Stimulated activated naive CD8-positive, alpha-beta T cell treated with anti-CD3 and anti-CD28 coated beads, Interleukin-15, Interleukin-2, amounts not matched to agents 100 U/mL and 50 U/mL, for 24 hours (primary cell): ENCODE data around the gene EIF4A3.

Experiments used
- ATAC-seq: fragments of 150-1000 bp; cut with Tn5 transposase; one replicate; pipeline ENCODE4 v1.10.0; 2021
- DNase-seq: peaks from one replicate; pipeline ENCODE4 v3.0.0; 2021

Gene EIF4A3

DNA sequence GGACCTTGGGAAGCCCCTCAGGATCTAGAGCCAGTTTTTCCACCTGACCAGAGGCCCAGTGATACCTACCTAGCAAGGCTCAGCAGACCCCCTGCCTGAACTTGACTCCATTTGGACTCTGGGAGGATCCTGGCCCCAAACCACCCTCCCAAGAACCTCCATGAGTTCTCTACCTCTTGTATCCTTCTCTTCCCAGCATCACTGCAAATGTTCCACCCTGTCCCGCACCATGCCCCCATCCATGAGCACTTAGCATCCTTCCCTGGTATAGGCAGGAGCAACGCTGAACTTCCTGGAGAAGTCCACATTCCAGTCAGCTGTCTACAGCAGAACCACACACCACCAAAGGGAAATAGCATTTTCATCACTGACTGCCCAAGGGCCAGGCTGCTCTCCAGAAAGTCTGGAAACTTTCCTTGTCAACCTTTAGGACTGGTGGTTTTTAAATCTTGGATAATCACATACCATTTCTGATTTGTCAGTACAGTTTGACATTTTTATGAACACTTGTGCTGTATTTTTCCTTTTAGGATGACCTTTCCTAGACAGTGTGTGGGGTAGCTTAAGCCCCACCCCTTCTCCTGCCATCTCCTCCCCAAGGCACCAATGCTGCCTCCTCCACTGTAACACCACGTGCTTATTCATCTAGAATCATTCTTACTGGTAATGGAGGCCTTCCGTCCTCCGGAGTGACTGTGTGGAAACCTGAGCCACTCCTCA, 13.9 kb downstream of the EIF4A3 start:
- no peak for DNase-seq
- peak; percentile 43 for ATAC-seq

DNA sequence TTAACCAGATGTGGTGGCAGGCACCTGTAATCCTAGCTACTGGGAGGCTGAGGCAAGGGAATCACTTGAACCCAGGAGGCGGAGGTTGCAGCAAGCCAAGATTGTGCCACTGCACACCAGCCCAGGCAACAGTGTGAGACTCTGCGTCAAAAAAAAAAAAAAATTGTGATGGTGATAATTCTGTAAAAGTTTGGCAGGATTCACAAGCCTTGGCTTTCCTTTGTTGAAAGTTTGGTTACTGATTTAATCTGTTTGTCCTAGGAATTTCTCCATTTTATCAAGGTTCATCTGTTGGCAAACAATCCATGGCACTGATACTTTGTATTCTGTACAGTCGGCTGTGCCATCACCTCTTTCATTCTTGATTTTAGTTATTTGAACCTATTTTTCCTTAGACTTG, 15.9 kb downstream of the EIF4A3 start:
- ATAC-seq (no peak), DNase-seq (no peak)

DNA sequence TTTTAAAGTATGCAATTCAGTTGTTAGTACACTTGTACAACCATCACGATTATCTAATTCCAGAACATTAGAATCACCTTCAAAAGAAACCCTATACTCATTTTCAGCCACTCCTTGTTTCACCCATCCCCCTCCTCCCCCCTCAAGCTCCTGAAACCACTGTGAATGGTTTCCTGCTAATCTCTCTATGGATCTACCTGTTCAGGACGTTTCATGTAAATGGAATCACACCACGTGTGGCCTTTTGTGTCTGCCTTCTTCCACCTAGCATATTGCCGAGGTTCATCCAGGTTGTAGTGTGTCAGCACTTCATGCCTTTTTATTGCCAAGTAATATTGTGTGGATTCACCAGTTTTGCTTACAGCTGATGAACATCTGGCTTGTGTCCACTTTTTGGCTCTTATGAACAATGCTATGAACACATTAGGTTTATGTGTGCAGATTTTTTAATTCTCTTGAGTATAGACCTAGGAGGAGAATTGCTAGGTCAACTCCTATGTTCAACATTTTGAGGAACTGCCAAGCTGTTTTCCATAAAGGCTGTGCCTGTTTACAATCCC, 17.8 kb downstream of the EIF4A3 start:
- DNase-seq: no peak
- no peak for ATAC-seq

DNA sequence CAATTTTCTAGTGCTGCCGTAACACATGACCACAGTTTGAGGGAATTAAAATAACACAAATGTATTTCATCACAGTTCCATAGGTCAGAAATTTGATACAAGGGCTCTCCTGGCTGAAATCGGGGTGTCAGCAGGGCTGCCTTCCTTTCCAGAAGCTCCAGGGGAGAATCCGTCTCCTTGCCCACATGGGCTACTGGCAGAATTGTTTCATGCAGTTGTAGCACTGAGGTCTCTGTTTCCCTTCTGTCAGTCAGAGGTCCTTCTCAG, 20.5 kb downstream of the EIF4A3 start:
- no peak for DNase-seq

DNA sequence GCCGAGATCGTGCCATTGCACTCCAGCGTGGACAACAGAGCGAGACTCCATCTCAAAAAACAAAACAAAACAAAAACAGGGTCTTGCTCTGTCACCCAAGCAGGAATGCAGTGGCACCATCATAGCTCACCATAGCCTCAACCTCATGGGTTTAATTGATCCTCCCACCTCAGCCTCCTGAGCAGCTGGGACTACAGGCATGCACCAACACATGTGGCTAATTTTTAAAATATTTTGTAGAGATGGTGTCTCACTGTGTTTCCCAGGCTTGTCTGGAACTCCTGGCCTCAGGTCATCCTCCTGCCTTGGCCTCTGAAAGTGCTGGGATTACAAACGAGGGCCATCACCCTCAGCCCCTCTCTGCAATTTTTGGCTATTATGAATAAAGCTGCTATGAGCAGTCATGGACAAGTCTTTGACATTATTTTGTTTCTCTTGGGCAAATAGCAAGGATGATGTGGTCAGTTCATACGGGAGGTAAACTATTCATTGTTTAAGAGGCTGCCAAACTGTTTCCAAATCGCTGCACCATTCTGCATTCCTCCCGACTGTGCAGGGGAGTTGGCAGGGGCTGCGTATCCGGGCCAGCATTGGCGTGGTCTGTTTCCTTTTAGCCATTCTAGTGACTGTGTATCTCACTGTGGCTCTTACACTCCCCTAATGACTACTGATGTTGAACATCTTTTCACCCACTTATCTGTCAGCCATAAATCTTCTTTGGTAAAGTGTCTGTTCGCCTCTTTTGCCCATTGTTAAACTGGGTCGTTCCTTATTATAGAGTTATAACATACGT, 21.1 kb downstream of the EIF4A3 start:
- ATAC-seq: no peak
- DNase-seq: no peak

More for the DNA sequence above, 20.5 kb downstream of the EIF4A3 start:
- no peak for ATAC-seq

DNA sequence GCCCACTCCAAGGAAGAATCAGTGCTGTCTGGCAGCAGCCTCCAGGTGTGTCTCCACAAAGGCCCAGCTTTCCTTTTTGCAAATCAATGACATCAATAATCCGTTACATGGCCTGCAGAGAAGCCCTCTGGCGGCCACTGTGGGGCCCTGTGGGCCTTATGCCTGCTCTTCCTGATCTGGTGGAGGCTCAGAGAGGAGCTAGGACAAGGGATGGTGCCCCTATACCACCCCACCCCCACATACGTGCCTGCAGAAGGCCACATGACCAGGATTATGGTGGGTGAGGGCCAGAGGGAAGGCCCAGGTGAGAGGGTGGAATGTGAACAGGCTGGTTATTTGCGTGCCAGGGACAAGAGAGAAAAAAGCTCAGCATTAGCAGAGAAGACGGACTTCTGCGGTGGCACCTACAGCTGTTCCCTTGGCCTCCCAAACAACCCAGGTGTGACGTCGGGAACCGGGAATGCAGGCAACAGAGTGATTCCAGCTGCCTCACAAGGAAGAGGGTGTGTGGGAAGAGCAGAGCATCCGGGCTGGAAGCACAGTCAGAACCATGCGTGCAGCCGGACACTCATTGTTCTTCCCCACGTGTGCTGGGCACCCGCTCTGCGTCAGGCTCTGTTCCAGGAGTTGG, 22.5 kb downstream of the EIF4A3 start:
- no peak for ATAC-seq
- no peak for DNase-seq

DNA sequence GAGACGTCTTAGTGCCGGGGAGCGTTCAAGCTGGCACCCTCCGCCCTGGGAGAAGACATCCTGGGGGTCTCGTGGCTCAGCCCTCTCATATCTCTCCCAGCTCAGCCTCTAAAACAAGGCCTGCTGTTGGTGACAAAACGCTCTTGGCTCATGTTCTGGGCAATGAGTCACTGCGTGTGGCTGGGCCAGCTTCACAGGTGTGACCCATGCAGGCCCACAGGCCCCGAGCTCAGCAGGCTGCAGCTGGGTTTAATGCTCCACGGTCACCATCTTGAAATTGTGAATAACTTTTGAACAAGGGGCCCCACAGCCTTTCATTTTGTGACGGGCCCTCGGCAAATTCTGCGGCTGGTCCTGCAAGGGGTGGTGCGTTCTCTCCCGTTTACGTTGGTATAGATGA, 23.1 kb downstream of the EIF4A3 start:
- no peak for DNase-seq
- ATAC-seq: no peak

DNA sequence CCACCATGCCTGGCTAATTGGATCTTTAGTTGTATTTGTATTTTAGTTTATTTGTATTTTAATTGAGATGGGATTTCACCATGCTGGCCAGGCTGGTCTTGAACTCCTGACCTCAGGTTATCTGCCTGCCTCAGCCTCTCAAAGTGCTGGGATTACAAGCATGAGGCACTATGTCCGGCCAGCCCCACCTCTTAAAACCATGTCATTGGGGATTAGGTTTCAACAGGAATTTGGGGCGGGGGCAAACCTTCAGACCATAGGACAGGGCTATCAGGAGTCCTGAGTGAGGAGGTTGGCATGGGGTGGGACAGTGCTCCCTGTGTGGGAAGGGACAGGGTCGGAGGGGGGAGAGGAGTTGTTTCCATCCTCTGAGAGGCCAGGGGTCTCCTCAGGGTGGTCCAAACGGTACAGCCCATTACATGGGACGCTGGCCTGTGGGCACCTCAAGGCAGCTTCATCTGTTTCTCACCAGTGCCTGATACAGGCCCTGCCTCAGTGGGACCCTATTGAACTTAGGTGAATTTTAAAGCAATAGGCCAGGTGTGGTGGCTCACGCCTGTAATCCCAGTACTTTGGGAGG, 23.9 kb downstream of the EIF4A3 start:
- no peak for ATAC-seq
- no peak for DNase-seq

DNA sequence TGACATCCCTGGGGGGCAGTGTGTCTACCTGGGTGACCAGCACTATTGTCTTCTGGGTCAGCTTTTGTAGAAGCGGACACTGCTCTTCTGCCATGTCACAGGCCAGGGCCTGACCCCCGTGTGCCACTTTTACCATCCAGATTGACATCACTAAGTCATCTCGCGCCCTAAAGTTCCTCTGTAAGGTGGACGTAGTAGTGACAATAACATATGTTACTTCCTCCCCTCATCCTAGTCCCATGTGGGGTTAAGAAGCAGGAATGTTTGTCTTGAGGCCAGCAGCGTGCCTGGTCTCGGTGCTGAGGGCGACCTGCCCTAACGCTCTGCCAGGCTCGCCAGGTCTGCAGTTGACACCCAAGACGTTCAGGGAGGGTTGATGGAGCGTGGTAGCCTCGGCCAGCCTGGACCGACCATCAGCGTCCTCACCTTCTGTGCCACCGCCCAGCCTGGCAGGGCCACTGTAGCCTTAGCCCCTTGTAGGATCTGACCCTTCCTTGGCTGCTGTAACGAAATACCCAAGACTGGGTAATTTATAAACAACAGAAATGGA, 24.8 kb downstream of the EIF4A3 start:
- no peak for DNase-seq
- ATAC-seq: no peak

DNA sequence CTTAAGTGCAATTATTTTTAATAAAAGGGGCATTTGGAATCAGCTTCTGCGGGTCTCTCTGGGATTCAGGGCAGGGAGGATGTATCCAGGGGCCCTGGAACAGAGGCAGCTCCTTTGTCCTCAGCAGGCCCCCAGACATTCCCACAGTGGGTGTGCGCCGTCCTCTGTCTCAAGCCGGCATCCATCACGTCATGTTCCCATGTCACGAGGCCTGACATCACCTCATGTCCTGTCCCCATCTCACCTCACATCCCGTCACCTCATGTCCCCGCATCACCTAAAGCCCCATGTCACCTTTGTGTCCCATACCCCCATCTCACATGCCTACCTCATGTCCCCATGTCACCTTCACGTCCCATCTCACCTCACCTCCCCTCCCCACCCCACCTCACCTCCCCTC, 27.1 kb downstream of the EIF4A3 start:
- DNase-seq (no peak), ATAC-seq (no peak)

DNA sequence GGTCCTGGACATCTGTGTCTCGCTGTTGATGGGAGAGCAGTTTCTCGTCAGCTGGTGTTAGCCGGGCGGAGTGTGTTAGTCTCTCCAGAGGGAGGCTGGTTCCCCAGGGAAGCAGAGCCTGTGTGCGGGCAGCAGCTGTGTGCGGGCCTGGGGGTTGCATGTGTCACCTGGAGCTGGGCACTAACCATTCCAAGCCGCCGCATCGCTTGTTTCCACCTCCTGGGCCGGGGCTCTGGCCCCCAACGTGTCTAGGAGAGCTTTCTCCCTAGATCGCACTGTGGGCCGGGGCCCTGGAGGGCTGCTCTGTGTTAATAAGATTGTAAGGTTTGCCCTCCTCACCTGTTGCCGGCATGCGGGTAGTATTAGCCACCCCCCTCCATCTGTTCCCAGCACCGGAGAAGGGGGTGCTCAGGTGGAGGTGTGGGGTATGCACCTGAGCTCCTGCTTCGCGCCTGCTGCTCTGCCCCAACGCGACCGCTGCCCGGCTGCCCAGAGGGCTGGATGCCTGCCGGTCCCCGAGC, 27.6 kb downstream of the EIF4A3 start:
- ATAC-seq (no peak), DNase-seq (no peak)

DNA sequence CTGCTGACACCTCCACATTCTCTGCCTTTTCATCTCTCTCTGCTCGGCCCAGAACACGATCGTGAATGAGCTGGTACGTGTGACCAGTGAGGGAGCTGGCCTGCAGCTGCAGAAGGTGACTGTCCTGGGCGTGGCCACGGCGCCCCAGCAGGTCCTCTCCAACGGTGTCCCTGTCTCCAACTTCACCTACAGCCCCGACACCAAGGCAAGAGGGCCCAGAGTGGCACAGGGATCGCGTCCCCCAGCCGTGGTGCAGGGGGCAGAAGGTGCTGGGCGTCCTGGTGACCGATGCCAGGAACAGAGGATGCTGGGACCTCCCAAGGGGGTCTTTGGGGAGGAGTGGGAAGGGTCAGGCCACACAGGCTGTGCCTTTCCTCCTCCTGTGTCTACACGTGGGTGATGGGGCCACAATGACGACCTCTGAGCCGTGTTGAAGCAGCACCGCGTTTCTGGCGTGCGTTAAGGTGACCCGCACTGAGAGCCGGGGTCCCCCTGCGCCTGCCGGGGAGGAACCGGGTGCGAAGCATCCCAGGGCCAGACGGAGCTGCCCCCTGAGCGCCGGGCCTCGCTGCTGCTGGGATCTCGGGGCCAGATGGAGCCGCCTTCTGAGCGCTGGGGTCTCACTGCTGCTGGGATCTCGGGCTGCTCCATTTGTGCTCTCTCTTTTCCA, 28.2 kb downstream of the EIF4A3 start:
- DNase-seq (no peak), ATAC-seq (no peak)

DNA sequence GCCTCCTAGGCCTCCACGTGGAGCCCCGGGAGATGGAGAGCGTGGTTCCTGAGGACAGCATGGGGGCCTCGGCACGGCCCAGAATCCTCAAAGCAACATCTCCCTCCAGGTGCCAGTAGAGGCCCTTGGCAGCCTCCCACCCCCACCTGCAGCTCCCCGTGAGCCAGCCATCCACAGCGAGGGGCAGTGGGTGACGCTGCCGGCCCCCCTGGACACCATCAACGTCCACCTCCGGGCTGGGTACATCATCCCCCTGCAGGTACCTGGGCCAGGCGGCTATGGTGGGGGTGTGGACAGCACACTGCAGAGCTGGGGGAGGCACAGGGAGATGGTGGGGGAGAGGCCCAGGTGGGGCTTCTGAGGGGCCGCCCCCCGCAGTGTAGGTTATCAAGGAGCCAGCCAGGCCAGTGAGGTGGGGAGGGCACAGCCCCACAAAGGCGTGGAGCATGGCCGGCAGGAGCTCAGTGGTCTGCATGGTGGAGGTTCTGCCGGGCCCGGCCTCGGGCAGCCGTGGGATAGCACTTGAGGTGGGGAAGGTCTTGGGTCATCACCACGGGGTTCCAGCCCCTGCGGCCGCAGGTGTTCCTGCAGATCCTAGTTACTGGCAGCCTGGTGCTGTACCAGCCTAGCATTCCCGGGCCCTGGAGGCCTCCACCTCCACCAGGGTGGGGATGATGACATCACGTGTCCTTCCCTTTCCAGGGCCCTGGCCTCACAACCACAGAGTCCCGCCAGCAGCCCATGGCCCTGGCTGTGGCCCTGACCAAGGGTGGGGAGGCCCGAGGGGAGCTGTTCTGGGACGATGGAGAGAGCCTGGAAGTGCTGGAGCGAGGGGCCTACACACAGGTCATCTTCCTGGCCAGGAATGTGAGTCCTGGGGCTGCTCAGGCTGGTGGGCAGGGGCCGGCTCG, 29.2 kb downstream of the EIF4A3 start:
- ATAC-seq (no peak), DNase-seq (no peak)

DNA sequence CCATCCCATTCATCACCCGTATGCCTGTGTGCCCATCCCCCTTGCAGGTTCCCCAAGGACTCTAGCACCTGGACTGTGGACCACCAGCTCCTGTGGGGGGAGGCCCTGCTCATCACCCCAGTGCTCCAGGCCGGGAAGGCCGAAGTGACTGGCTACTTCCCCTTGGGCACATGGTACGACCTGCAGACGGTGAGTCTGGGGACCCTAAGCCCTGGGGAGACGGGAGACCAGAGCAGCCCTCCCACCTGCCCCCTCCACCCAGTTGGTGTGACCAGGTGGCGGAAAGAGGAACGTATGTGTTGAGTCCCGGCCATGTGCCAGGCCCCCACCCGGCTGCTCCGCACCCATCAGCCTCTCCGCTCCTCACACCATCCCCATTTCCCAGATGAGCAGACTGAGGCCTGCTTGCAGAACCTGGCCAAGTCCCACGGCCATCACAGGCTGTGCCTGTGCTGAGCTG, 30.0 kb downstream of the EIF4A3 start:
- ATAC-seq: no peak
- no peak for DNase-seq

DNA sequence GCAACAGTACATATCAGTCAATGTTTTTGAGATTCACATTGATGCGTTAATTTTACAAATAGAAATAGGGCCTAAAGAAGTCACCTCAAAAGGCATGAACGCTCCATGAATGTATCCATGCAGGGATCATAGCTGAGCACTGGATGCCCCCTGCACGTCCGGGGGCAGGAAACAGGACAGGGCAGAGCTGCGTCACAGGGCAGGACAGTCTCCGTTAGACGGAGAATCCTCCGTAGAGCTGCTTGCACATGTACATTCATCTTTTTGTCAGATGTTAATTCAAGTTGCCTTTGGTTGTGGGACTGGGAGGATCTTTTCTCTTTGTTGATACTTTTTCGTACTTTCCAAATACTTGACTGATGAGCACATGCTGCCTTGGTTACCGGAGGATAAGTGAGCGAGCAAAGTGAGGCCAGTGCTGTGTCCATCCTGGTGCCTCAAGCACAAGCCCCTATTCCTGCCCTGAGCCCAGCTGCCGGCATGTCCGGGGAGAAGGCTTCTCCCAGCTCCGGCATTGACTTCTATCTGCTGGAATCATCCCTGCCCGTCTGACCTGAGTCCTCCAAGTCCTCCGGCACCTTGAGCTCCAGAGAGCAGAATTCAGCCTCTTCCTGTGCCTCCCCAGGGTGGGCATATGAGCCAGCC, 30.5 kb downstream of the EIF4A3 start:
- DNase-seq (no peak), ATAC-seq (no peak)

DNA sequence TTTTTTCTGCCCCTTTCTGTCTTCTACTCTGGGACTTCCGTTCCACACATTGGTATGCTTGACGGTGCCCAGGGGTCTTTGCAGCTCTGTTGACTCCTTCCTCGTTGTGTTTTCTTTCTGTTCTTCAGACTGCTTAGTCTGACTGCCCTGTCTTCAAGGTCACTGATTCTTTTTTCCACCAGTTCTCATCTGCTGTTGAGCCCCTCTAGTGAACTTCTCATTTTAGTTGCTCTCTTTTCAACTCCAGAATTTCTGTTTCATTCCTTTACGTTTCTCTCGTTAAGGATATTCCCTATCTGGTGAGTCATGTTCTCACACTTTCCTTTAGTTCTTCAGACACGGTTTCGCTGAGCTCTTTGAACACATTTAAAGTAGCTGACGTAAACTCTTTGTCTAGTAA, 31.8 kb downstream of the EIF4A3 start:
- no peak for ATAC-seq
- no peak for DNase-seq

DNA sequence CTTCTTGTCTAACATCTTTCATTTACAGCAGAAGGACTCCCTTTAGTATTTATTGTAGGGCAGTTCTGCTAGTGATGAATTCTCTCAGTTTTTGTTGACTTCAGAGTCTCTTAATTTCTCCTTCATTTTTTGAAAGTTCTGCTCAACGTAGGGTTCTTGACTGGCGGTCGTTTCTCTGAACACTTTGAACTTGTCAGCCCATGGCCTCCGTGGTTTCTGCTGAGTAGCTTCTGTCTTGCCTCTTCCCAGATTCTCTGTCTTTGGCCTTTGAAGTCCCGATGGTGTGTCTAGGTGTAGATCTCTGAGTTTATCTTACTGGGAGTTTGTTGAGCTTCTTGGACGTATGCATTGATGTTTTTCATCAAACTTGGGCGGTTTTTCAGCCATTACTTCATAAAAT, 32.2 kb downstream of the EIF4A3 start:
- no peak for DNase-seq
- no peak for ATAC-seq

DNA sequence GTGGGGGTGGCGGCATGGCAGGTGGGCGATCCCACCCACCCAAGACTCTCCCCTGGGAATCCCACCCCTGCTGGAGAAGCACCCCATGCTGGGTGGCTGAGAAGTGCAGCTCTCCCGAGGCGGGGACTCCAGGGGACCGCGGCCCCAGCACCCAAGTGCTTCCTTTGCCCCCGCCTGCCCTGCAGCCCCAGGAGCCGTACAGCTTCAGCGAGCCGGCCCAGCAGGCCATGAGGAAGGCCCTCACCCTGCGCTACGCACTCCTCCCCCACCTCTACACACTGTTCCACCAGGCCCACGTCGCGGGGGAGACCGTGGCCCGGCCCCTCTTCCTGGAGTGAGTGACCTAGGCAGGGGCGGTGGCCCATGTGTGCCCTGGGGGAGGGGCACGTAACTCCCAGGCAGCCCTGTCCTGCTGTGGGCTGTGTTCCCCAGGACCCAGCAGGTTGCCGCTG, 33.9 kb downstream of the EIF4A3 start:
- ATAC-seq (no peak), DNase-seq (no peak)

DNA sequence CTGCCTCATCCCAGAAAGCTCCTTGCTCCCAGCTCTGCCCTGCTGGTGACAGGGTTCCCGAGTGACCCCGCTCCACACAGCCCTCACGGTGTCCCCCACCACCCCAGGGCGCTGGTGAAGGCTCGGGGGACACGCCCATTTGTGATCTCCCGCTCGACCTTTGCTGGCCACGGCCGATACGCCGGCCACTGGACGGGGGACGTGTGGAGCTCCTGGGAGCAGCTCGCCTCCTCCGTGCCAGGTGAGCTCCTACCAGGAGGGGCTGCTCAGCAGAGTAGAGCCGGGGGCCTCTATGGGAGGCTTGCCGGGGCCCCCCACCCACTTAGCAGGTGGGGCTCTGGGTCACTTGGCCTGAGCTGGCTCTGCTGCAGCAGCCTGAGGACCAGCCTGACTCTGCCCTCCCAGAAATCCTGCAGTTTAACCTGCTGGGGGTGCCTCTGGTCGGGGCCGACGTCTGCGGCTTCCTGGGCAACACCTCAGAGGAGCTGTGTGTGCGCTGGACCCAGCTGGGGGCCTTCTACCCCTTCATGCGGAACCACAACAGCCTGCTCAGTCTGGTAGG, 34.4 kb downstream of the EIF4A3 start:
- ATAC-seq (no peak), DNase-seq (no peak)
